Neutrophil (primary cell): Measurements from ENCODE around the gene NPC1L1.

Experiments used
- H3K27ac ChIP-seq: fragments of 200-600 bp; sonication (generic); 2 replicates; pipeline ENCODE4 v1.5.1; 2016; ENCODE audit warnings: mild to moderate bottlenecking, moderate library complexity
- H3K27me3 ChIP-seq: fragments of 200-600 bp; sonication (generic); 2 replicates; pipeline ENCODE4 v1.6.0; 2016; ENCODE audit warnings: mild to moderate bottlenecking
- H3K36me3 ChIP-seq: fragments of 200-600 bp; sonication (generic); 2 replicates; pipeline ENCODE4 v1.5.1; 2017
- H3K4me1 ChIP-seq, 2 experiments: fragments of 200-600 bp in 1 of 2; sonication (generic) in 1 of 2; 1 replicate in 1 of 2; 2 replicates in 1 of 2; pipeline versions ENCODE4 v1.5.1 to v1.6.1; 2013 to 2016; ENCODE audit warnings: low read depth in 1 of 2, low read length in 1 of 2, mild to moderate bottlenecking in 1 of 2, moderate library complexity in 1 of 2; ENCODE audit not compliant: control insufficient read depth in 1 of 2, insufficient read depth in 1 of 2
- H3K4me3 ChIP-seq, 2 experiments: fragments of 200-600 bp in 1 of 2; sonication (generic) in 1 of 2; 1 replicate in 1 of 2; 2 replicates in 1 of 2; pipeline ENCODE4 v1.5.1; 2013 to 2016; ENCODE audit warnings: low read depth in 1 of 2, low read length in 1 of 2, mild to moderate bottlenecking in 1 of 2, moderate library complexity in 1 of 2
- H3K9me3 ChIP-seq: fragments of 200-600 bp; sonication (generic); 2 replicates; pipeline ENCODE4 v1.5.1; 2016
- TF ChIP-seq, protein P1 (sequence below): fragments of 200-600 bp; sonication (generic); IDR thresholded peaks from 2 replicates; pipeline ENCODE4 v1.5.1; 2016; ENCODE audit warnings: antibody characterized with exemption

The NPC1L1 gene

DNA sequence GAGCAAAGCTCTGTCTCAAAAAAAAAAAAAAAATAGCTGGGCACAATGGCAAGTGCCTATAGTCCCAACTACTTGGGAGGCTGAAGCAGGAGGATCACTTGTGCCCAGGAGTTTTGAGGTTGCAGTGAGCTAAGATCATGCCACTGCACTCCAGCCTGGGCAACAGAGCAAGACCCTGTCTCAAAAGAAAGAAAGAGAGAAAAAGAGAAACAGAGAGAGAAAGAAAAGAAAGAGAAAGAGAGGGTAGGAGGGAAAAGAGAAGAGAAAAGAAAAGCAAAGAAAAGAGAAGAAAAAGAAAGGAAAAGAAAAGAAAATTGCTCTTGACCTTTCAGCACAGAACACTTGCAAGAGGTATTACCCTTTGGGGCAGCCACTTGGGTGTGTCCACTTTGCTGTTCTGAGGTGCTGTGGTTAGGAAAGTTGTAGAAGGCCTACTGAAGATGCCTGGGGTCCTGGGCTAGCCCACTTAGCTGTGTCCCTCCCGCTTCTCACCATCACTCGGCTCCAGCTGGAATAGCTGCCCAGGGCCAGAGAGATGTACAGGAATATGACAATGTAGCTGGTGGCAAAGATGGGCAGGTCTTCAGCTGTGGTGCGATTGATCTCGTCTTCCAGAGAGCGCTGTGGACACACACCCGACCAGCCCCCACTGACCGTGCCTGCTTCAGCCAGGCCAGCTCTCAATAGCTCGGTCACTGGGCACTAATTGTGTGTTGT, 5.6 kb downstream of the NPC1L1 start:
- Histone ChIP-seq H3K9me3 (no peaks in the 10 kb centered on the region), H3K27ac (no peak overlapping the region), H3K36me3 (no peaks in the 10 kb centered on the region), H3K4me1 (no peaks in the 10 kb centered on the region), H3K4me3 (no peak overlapping the region), H3K27me3 (no peaks in the 10 kb centered on the region)
- TF ChIP-seq, protein P1, sequence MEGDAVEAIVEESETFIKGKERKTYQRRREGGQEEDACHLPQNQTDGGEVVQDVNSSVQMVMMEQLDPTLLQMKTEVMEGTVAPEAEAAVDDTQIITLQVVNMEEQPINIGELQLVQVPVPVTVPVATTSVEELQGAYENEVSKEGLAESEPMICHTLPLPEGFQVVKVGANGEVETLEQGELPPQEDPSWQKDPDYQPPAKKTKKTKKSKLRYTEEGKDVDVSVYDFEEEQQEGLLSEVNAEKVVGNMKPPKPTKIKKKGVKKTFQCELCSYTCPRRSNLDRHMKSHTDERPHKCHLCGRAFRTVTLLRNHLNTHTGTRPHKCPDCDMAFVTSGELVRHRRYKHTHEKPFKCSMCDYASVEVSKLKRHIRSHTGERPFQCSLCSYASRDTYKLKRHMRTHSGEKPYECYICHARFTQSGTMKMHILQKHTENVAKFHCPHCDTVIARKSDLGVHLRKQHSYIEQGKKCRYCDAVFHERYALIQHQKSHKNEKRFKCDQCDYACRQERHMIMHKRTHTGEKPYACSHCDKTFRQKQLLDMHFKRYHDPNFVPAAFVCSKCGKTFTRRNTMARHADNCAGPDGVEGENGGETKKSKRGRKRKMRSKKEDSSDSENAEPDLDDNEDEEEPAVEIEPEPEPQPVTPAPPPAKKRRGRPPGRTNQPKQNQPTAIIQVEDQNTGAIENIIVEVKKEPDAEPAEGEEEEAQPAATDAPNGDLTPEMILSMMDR, result no peak

DNA sequence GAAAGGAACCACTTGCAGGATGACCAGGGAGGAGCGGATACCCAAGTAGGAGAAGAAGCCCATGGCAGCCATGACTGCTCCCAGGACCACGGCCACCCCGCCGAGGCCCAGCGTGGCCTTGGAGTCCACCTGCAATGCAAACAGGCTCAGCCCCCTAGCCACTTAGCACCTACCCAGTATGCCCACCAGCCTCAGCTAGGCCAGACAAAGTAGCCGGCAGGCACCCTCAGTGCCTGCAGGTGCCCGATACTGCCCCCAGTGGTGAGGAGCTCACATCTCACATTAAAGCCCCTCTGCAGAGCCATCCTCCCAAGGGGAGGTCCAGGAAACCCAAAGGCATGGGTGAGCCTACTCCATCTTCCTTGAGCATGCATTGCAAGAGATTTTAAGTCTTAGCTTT, 6.6 kb downstream of the NPC1L1 start:
- Histone ChIP-seq H3K27ac (no peak overlapping the region), H3K4me3 (no peak overlapping the region), H3K4me1 (no peaks in the 10 kb centered on the region), H3K27me3 (no peaks in the 10 kb centered on the region), H3K9me3 (no peaks in the 10 kb centered on the region), H3K36me3 (no peaks in the 10 kb centered on the region)
- TF ChIP-seq, protein P1, result no peak

DNA sequence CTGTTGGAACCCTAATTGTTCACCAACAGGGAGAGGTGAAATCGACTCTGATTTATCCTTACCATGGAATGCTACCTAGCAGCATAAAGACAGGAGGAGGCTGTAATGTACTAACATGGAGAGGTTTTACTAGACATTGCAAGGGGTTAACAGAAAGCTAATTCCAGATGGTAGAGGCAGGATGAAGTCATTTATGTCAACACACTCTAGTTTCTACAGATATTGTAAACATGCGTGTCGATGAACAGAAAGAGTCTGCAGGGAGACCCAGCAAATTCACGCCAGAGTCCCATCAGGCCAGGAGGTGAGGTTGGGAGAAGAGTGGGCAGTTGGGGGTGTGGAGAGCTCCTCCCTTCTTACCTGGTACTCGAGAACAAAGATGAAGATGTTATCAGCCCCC, 7.0 kb downstream of the NPC1L1 start:
- Histone ChIP-seq H3K27ac (no peak overlapping the region), H3K4me3 (no peak overlapping the region), H3K9me3 (no peaks in the 10 kb centered on the region), H3K4me1 (no peaks in the 10 kb centered on the region), H3K36me3 (no peaks in the 10 kb centered on the region), H3K27me3 (no peaks in the 10 kb centered on the region)
- TF ChIP-seq, protein P1, result no peak

DNA sequence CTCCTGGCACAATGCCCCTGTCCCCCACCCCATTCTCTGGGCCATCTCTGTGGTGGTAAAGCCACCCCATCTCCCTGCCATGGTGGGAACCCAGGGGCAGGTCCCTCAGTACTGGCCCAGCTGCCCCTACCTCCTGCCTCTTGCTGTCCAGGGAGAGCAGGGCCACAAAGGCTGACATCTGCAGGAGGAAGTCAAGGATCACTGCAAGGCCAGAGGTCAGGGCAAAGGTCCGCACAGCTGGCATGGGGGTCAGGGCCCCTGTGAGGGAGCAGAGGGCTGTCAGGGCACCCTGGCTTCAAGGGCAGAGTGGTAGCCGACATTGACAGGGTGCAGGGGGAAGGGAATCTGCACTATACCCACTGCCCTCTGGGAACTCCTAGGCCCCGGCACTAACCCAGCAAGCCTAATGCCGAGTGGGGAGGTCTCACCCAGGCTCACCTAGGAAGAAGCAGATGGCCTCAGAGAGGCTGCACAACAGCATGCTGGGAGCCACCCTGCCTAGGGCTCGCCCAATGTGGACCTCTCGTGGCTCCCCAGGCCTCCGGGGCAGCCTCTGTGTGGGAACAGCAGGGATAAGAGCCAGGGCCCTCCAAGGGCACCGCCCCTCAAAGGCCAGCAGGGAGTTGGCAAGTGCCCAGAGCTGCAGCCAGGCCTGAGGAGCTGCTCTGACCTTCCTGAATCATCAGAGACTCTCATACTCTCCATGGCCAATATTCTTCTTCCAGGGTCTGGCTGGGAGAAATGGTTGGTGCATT, 7.7 kb downstream of the NPC1L1 start:
- Histone ChIP-seq H3K36me3 (no peaks in the 10 kb centered on the region), H3K9me3 (no peaks in the 10 kb centered on the region), H3K27me3 (no peaks in the 10 kb centered on the region), H3K4me1 (no peaks in the 10 kb centered on the region), H3K4me3 (no peak overlapping the region), H3K27ac (no peak overlapping the region)
- TF ChIP-seq, protein P1, result no peak

DNA sequence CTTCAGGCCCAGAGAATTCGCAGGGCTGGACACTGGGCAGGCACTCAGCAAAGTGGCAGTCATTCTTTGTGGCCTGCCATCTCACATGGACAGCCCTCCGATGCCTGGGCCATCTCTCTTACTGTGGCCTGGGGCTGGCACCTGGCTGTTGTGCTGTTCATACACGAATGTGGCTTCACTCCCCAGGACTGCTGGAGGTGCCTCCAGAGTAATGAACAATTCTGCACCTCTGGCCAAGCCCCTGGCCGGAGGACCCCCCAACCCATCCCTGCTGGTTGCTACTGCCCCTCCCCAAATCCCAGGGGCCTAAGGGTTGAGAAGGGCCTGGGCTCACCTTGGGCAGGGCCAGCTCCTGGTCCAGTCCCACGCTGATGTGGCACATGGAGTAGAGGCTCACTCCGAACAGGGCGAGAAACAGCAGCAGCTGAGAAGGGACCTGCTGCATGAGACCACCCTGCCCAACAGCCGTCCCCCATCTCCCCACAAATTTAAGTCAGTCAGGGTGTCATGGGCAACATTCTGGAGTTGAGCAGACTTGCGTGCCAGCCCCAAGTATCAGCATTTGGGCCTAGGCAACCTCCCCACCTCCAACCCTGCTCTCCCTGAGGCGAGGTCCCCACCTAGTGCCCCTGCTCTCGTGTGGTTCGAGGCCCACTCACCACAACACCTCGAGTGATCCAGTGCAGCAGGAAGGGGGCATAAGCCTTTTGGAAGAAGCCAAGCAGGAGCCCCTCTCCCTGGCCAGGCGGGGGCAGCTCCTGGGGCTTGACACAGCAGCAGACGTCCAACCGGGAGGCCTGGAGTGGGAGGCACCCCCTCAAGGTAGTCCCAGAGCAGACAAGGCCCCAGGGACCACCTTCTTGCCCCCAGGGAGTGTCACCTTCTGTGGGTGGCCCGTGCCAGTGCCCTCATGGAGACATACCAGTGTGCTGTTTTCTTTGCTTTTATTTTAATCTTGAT, 9.4 kb downstream of the NPC1L1 start:
- TF ChIP-seq, protein P1, result no peak
- no peaks in the 10 kb centered on the region for H3K36me3 ChIP-seq
- H3K4me3 ChIP-seq, result no peak overlapping the region
- no peak overlapping the region for H3K27ac ChIP-seq
- H3K9me3 ChIP-seq, result no peaks in the 10 kb centered on the region
- H3K4me1 ChIP-seq, result no peaks in the 10 kb centered on the region
- no peaks in the 10 kb centered on the region for H3K27me3 ChIP-seq
